HG03558 (cell line): ENCODE measurements around the gene CNOT11.
"Not testable (repeated sequence)": the region's sequence is repeated elsewhere in the genome, so short reads cannot be mapped to it uniquely, and the experiment has no call there.

Experiments
- ATAC-seq: cut with Tn5 transposase; IDR thresholded peaks from one replicate; pipeline ENCODE4 v1.9.1; 2021; ENCODE audit warnings: moderate number of reproducible peaks; ENCODE audit not compliant: unreplicated experiment; ENCODE audit errors: extremely low read depth

CNOT11 gene

DNA sequence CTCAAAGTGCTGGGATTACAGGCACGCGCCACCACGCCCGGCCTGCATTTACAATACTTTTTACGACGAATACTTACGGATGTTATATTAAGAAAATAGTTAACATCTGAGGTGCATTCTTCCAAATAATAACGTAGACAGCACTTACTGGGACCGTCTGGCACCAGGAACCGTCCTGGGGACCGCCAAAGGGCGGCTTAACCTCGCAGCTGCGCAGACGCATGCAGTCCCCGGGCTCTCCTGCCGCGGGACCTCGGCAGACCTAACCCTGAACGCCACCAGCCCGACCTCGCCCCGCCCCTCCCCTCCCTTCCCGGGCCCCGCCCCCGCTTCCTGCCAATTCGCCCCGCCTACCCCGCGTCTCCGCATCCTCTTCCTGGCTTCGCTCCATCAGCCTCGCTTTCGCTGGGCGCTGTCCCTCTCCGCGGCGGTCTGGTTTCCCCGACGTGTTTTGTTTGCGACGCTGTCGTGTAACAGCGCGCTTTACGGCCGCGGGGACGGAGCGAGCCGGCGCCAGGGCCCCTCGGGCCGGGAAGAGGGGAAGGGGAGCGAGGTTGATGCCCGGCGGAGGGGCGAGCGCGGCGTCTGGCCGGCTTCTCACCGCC is at the start of gene CNOT11:
TSS of gene CNOT11 (plus strand) at position 479 of the 605 bp plus-strand sequence. CDS start at position 558, 79 bp downstream.
- ATAC-seq = peak; percentile 76

DNA sequence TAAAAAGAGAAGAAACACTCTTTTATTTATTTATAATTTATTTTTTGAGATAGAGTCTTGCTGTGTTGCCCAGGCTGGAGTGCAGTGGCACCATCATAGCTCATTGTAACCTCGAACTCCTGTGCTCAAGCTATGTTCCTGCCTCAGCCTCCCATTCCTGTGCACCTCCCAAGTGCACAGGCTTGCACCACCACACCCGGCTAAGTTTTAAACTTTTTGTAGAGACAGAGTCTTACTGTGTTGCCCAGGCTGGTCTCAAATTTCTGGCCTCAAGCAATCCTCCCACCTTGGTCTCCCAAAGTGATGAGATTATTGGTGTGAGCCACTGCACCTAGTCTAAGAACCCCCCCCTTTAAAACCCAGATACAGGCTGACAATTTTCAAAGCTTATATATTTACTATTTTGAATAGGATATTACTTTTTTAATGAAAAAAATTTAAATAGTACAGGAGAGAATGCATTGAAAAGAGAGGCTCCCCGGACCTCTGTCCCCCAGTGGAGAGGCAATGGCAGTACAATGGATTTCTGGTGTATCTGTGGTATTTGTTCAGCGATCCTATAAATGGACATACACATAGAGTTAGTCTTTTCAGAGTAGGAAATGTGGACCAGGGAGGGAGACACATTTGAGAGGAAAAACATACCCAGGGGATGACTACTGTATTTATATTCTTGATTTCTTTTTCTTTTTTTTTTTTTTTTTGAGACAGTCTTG is 48.1 kb upstream of the CNOT11 start:
- no peak for ATAC-seq

DNA sequence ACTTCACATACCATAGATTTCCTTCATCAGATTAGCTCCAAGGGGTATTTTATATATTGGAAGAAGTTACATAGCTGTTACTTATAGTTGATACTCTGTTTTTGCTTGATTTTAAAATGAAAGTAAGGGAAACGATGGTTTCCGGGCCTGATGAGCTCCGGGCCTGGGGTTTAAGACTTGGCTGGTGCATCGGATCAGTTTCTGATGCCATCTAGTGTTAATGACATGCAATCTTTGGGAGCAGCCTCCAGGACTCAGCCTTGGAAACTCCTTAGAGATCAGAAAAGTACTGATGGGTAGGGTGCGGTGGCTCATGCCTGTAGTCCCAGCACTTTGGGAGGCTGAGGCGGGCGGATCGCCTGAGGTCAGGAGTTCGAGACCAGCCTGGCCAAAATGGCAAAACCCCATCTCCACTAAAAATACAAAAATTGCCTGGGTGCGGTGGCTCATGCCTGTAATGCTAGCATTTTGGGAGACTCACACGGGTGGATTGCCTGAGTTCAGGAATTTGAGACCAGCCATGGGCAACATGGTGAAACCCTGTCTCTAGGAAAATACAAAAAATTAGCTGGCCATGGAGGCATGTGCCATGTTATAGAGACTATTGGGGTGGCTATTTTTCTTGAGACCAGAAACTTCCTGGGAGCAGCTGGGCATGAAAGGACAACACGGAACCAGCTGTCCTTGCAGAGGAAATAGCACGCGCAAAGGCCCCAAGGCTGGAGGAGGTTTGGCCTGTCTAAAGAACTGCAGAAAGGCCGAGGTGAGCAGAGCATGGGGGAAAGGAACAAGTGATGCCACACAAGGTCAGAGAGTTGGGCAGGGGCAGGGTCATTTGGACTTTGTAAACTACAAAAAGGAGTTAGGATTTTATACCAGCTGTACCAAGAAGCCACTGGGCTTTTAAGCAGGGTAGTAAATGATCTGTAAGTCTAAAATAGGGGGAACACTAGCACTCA is 46.9 kb upstream of the CNOT11 start:
- no peak for ATAC-seq

DNA sequence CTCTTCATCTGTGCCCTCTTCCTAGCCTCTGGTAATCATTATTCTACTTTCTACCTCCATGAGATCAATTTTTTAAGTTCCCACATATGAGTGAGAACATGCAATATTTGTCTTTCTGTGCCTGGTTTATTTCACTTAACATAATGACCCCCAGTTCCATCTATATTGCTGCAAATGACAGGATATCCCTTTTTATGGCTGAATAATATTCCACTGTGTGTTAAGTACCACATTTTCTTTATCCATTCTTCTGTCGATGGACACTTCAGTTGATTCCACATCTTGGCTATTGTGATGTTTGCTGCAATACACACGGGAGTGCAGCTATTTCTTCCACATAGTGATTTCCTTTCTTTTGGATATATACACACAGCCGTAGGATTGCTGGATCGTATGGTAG is 43.9 kb upstream of the CNOT11 start:
- no peak for ATAC-seq

DNA sequence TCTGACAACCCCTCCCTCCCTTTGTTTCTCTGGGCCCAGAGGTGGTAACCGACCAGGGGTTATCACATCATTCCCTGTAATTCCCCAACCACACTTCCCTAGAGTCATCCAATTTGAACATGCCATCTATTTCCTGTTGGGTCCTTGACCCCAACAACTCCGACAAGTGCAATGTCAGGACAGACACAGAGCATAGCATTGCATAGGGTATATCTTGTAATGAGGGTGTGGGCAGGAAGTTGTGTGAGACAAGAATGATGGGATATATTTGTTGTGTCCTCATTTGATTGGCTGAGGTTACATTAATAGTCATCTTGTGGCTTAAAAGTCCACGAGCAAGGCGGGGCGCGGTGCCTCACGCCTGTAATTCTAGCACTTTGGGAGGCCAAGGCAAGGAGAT is 33.4 kb upstream of the CNOT11 start:
- ATAC-seq = no peak

DNA sequence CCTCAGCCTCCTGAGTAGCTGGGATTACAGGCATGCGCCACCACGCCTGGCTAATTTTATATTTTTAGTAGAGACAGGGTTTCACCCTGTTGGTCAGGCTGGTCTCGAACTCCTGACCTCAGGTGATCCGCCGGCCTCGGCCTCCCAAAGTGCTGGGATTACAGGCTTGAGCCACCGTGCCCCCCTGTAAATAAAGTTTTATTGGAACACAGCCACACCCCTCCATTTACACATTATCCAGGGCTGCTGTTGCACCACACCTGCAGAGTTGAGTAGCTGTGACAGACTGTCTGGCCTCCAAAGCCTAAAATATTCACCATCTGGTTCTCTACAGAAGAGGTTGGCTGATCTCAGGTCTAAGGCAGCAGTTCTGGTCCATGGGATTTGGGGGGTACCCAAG is 32.6 kb upstream of the CNOT11 start:
- ATAC-seq = not testable (repeated sequence)

DNA sequence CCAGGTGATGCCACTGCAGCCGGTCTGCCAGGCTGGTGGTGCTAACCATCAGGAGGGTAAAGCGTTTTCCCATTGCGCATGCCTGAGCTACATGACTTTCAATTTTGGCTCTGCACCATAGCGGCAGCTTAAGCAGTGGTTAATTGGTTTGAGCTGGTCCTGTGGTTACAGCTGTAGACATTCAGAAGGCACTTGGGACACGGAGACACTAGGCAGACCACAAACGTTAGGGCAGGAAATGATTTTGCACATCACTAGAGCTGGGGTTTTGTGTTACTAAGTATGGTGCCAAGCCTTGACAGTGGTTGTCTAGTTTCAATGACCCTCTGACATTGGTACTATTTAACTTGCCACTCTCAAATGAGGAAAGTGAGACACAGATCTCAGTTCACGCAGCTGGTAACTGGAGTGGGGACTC is 28.9 kb upstream of the CNOT11 start:
- peak; percentile 94 for ATAC-seq

DNA sequence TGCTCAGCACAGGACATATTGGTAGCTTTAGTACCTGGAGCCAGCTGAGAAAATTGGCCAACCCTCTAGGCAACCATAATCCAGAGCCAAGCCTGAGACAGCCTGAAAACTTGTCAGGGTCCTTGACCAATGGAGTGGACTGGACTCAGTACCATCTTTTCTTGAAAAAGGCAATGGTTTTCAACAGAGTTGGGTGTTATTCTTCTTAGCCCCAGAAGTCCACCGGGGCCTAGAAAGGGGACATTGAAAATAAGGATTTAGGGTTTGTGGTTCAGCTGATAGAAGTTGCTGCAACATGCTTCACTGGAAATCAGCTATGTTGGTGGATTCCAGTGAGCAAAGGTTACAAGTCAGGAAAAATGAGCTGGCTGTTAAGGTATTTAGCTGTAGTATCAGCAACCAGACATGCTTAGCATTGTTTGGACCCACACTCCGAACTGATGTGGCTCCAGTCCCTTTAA is 22.1 kb upstream of the CNOT11 start:
- ATAC-seq = no peak

DNA sequence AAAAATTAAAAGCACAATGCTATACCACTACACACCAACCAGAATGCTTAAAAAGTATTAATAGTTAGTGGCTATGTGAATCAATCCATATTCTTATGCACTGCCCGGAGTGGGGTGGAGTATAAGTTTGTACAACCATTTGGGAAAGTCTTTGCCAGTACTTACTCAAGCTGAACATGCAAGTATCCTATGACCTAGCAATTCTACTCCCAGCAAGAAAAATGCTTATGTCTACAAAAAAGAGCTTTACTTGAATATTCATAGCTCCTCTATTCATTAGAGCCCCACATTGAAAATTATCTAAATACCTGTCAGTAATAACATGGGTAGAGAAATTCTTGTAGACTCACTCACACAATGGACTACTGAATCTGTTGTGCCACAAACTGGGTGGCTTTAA is 21.4 kb upstream of the CNOT11 start:
- ATAC-seq = no peak

DNA sequence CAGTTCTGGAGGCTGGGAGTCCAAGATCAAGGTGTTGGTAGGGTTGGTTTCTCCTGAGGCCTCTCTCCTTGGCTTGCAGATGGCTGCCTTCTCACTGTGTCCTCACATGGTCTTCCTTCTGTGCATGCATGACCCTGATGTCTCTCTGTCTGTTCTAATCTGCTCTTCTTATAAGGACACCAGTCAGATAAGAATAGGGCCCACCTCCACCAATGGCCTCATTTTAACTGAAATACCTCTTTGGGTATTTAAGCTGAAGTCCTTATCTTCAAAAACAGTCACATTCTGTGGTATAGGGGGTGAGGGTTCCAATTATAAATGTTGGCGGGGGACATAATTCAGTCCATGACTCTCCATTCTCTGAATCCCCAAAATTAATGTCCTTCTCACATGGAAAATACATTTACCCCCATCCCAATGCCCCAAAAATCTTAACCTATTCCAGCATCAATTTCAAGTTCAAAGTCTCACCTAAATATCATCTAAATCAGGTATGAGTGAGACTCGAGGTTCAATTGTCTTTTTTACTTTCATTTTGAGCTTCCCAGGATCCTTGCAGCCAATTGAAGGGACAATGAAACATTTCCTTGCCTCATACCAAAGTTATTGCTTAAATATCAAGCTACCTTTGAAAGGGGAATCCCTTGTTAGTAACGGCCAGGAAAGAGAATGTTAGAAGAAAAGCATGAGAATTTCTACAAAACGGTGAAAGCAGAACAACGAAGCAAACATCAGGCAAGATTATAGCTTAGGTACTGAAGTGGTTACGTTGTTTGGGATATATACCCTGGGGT is 20.6 kb upstream of the CNOT11 start:
- no peak for ATAC-seq

DNA sequence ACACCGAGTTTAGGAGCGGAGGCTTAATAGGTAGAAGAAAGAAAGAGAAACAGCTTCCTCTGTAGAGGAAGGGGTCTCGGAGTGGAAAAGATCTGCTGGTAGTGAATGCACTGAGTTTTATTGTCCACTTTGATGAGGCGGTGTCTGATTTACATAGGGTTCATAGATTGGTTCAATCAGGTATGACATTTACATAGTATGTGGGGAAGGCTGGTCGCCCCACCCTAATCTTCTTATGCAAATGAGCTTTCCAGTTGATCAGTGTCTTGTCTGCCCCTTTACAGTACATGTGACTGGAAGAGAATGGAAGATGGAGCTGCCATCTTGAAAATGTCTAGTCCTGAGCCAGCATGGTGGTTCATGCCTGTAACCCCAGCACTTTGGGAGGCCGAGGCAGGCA is 19.9 kb upstream of the CNOT11 start:
- ATAC-seq = no peak

DNA sequence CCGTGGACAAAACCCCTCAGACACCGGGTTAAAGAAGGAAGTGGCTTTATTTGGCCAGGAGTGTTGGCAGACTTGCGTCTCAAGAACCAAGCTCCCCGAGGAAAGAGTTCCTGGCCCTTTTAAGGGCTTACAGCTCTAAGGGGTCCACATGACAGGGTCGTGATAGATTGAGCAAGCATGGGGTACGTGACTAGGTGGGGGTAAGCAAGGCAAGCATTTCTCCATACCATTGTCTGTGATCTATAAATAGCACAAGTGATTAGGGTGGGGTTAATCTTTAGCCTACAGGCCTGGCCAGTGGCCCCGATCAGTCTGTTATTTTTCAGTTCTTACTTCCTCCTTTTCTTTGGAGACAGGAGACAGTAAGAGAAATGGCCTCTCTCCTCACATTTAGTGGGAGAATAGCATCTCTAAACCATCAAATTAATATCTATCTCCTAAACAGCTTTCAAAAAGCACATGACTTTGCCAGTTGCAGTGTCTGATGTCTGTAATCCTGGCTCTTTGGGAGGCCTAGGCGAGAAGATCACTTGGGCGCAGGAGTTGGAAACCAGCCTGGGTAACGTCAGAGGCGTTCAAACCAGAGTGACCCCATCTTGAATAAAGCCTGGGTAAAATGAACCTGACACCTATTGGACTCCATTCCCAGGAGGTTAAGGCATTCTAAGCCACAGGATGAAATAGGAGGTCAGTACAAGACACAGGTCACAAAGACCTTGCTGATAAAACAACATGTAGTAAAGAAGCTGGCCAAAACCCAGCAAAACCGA is 18.3 kb upstream of the CNOT11 start:
- no peak for ATAC-seq

DNA sequence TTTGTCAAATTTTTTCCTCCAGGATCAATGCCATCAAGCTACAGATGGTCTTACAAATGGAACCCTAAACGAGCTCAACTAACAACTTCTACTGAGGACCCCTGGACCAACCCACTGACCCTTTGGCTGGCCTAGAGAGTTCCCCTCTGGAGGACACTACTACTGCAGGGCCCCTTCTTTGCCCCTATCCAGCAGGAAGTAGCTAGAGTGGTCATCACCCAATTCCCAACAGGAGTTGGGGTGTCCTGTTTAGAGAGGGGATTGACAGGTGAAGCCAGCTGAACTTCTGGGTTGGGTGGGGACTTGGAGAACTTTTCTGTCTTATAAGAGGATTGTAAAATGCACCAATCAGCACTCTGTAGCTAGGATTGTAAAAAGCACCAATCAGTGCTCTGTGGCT is 16.7 kb upstream of the CNOT11 start:
- not testable (repeated sequence) for ATAC-seq

DNA sequence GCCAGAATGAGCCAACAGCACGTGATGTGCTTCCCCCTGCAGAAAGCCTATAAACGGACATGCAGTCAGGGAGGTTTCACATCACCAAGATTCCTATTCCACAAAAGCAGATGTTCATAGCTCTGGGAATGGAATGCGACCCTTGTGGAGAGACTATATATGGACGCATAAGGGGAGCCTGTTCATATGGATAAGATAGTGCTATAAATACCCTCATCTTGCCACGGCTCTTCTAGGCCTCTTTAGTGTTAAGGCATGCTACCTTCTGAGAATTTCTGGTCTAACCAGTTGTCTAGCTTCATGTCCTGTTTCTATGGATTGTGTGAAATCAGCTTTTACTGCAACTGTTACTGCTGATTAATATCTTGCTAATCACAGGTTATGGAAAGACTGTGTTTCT is 14.7 kb upstream of the CNOT11 start:
- not testable (repeated sequence) for ATAC-seq

DNA sequence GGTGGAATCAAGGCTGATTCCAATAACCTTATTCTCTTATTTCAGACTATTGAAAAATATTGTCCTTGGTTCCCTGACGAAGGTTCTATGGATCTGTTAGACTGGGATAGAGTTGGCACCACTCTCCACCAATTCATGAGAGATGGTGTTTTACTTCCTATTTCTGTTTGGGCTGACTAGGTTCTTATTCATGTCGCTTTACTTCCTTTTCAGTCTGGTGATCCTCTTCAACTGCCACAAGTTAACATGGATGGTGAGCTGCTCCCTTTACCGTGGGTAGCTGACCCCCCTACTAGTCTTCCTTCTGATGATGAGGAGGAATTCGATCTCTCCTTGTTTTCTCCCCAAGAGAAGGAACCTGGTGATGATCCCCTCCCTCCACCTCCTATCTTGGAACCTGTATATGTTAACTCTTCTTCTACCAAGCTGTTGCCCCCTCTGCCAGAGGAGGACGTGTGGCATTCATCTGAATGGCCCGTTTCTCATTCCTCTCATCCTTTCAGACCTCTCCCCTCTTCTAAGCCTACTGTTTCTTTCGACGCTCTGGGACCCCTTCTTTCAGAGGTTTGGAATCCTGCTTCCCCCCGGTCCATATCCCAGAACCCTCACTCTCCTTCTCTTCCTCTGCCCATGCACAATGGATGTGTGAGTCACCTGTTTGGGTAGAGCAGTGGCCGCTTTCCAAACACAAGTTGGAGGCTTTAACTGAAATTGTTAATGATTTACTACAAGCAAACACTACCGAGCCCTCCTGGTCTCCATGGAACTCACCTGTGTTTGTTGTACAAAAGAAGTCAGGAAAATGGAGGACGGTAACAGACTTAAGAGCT is 13.5 kb upstream of the CNOT11 start:
- no peak for ATAC-seq

DNA sequence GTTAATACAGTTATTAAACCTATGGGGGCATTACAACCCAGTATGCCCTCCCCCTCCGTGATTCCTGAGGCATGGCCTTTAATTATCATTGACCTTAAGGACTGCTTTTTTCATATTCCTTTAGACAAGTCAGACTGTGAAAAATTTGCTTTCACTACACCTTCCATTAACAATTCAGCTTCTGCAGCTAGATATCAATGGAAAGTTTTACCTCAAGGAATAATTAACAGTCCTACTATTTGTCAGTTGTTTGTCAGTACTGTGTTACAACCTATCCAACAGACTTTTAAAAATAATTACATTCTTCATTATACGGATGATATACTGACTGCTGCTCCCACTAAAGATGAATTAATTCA is 12.9 kb upstream of the CNOT11 start:
- ATAC-seq = not testable (repeated sequence)

DNA sequence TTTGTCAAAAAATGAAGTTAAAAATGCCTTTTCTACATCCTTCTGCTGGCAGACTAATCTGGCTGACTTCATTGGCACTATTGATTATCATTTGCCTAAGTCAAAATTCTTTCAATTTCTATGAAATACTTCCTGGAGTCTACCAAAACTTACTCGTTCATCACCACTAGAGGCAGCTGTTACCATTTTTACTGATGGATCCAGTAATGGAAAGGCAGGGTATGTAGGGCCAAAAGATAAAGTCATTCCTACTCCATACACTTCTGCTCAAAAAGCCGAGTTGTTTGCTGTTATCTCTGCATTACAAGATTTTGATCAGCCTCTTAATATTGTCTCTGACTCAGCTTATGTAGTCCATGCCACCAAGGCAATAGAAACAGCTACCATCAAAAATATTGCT is 12.0 kb upstream of the CNOT11 start:
- not testable (repeated sequence) for ATAC-seq

DNA sequence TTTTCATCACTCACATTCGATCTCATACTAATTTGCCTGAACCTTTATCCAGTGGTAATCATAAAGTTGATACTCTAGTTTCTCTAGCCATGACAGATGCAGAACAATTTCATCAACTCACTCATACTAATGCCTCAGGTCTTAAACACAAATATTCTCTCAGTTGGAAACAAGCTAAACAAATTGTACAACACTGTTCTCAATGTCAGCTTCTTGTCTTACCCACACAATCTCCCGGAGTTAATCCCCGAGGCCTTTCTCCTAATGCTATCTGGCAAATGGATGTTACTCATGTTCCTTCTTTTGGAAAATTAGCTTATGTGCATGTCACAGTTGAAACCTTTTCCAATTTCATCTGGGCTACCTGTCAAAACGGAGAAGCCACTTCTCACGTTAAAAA is 11.5 kb upstream of the CNOT11 start:
- no peak for ATAC-seq

DNA sequence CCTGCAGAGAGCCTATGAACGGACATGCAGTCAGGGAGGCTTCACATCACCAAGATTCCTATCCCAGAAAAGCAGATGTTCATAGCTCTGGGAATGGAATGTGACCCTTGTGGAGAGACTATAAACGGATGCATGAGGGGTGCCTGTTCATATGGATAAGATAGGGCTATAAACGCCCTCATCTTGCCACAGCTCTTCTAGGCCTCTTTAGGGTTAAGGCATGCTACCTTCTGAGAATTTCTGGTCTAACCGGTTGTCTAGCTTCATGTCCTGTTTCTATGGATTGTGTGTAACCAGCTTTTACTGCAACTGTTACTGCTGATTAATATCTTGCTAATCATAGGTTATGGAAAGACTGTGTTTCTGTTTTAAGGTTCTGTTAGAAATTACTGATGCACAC is 8.3 kb upstream of the CNOT11 start:
- ATAC-seq = not testable (repeated sequence)
